Loucy (cell line): ENCODE measurements around the gene APBB2.

Experiments
- H2AFZ ChIP-seq: fragments of 200-600 bp; sonication (generic); 2 replicates; pipeline ENCODE4 v1.6.0; 2016; ENCODE audit warnings: antibody characterized with exemption, mild to moderate bottlenecking, low read length, moderate library complexity
- H3F3A ChIP-seq: fragments of 200-600 bp; 2 replicates; pipeline ENCODE4 v1.6.0; 2016; ENCODE audit warnings: antibody characterized with exemption, low read depth, mild to moderate bottlenecking
- H3K27me3 ChIP-seq: fragments of 200-600 bp; sonication (generic); 2 replicates; pipeline ENCODE4 v1.6.1; 2014; ENCODE audit warnings: low read length, mild to moderate bottlenecking; ENCODE audit not compliant: insufficient read depth, poor library complexity, severe bottlenecking
- H3K36me3 ChIP-seq: fragments of 200-600 bp; sonication (generic); 2 replicates; pipeline ENCODE4 v1.6.1; 2016; ENCODE audit warnings: low read length; ENCODE audit not compliant: insufficient read depth
- H3K4me1 ChIP-seq: fragments of 200-600 bp; sonication (generic); 2 replicates; pipeline ENCODE4 v1.5.1; 2014; ENCODE audit warnings: low read length, mild to moderate bottlenecking; ENCODE audit not compliant: insufficient read depth, poor library complexity, severe bottlenecking
- H3K4me2 ChIP-seq: fragments of 200-600 bp; sonication (generic); 2 replicates; pipeline ENCODE4 v1.6.0; 2014; ENCODE audit warnings: antibody characterized with exemption, low read length, low read depth, mild to moderate bottlenecking; ENCODE audit not compliant: poor library complexity, severe bottlenecking
- H3K4me3 ChIP-seq: fragments of 200-600 bp; sonication (generic); 2 replicates; pipeline ENCODE4 v1.5.1; 2014; ENCODE audit warnings: low read length, mild to moderate bottlenecking, mixed read lengths; ENCODE audit not compliant: poor library complexity, severe bottlenecking
- H3K79me2 ChIP-seq: fragments of 200-600 bp; sonication (generic); 2 replicates; pipeline ENCODE4 v1.6.1; 2014; ENCODE audit warnings: low read length; ENCODE audit not compliant: insufficient read depth
- H3K9ac ChIP-seq: fragments of 200-600 bp; sonication (generic); 2 replicates; pipeline ENCODE4 v1.6.0; 2014; ENCODE audit warnings: mild to moderate bottlenecking, low read depth, low read length, moderate library complexity; ENCODE audit not compliant: poor library complexity, severe bottlenecking
- H3K9me2 ChIP-seq: fragments of 200-600 bp; sonication (generic); replicated peaks from 2 replicates; pipeline ENCODE4 v1.6.1; 2016; ENCODE audit warnings: low read depth, low read length, mixed read lengths
- H3K9me3 ChIP-seq: fragments of 200-600 bp; sonication (generic); 2 replicates; pipeline ENCODE4 v1.6.1; 2014; ENCODE audit warnings: mild to moderate bottlenecking, antibody characterized with exemption, low read length, low read depth; ENCODE audit not compliant: insufficient read depth
- H4K20me1 ChIP-seq: fragments of 200-600 bp; sonication (generic); 2 replicates; pipeline ENCODE4 v1.6.0; 2014; ENCODE audit warnings: antibody characterized with exemption, low read length, mild to moderate bottlenecking; ENCODE audit not compliant: insufficient read depth, poor library complexity, severe bottlenecking
- EZH2phosphoT487 ChIP-seq: fragments of 200-600 bp; IDR thresholded peaks from 2 replicates; pipeline ENCODE4 v1.6.1; 2018; ENCODE audit warnings: antibody characterized with exemption, mild to moderate bottlenecking, moderate library complexity, borderline replicate concordance
- TF ChIP-seq, protein P1 (sequence below): fragments of 200-600 bp; sonication (generic); conservative IDR thresholded peaks from 2 replicates; pipeline ENCODE4 v1.5.1; 2014; ENCODE audit warnings: mild to moderate bottlenecking, antibody characterized with exemption, low read length

APBB2 gene

DNA sequence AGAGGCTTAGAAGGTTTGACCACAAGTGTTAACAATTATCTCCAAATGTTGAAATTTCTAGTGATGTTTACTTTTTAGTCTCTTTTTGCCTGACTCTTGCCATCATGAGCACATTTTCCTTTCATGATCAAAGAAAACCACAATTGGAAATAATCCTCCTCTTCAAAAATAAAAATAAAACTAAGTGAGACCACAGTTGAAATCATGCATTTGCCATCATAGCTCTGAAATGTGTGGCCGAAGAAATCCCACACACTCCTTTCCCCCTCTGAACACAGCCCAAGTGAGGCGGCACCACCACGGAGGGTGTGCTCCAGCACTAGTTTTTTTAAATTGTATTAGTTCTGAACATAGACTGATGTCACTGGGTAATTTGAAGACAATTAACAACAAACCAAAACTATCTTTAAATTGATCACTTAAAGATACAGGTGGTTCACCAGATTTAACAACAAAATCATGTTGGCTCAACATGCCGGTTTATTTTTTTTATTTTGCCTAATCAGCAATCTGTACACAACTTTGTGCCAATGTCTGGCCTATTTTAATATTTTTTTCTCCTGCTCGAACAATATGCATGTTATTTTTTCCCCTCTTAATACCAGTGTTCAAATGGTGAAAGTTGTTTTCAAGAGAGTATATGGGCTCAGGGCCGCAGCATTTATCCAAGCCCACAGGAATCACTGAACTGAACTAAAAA is 17.6 kb downstream of the APBB2 start:
- no peaks in the 10 kb centered on the region for H3K36me3 ChIP-seq
- no peak overlapping the region for H2AFZ ChIP-seq
- H3K79me2 ChIP-seq: no peaks in the 10 kb centered on the region
- no peak overlapping the region for H3K9ac ChIP-seq
- no peaks in the 10 kb centered on the region for H3K9me2 ChIP-seq
- H3F3A ChIP-seq: no peaks in the 10 kb centered on the region
- H3K9me3 ChIP-seq: no peaks in the 10 kb centered on the region
- no peak overlapping the region for H3K4me2 ChIP-seq
- no peaks in the 10 kb centered on the region for H4K20me1 ChIP-seq
- no peak overlapping the region for H3K4me3 ChIP-seq
- H3K4me1 ChIP-seq: no peaks in the 10 kb centered on the region
- no peak for TF ChIP-seq EZH2phosphoT487
- TF ChIP-seq, protein P1, sequence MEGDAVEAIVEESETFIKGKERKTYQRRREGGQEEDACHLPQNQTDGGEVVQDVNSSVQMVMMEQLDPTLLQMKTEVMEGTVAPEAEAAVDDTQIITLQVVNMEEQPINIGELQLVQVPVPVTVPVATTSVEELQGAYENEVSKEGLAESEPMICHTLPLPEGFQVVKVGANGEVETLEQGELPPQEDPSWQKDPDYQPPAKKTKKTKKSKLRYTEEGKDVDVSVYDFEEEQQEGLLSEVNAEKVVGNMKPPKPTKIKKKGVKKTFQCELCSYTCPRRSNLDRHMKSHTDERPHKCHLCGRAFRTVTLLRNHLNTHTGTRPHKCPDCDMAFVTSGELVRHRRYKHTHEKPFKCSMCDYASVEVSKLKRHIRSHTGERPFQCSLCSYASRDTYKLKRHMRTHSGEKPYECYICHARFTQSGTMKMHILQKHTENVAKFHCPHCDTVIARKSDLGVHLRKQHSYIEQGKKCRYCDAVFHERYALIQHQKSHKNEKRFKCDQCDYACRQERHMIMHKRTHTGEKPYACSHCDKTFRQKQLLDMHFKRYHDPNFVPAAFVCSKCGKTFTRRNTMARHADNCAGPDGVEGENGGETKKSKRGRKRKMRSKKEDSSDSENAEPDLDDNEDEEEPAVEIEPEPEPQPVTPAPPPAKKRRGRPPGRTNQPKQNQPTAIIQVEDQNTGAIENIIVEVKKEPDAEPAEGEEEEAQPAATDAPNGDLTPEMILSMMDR: no peak
- H3K27me3 ChIP-seq: no peaks in the 10 kb centered on the region

DNA sequence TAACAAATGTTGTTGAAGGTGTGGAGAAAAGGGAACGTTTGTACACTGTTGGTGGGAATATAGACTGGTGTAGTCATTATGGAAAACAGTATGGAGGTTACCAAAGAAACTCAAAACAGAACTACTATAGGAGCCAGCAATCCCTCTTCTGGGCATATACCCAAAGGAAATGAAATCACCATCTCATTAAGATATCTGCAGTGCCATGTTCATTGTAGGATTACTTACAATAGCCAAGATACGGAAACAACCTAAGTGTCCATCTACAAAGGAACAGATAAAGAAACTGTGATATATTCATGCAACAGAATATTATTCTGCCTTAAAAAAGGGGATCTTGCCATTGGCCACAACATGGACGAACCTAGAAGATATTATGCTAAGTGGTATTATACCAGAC is 22.2 kb downstream of the APBB2 start:
- Histone ChIP-seq H3K9me2 (no peaks in the 10 kb centered on the region), H3K9me3 (no peaks in the 10 kb centered on the region), H3K4me3 (no peak overlapping the region), H4K20me1 (no peaks in the 10 kb centered on the region), H3K4me1 (no peaks in the 10 kb centered on the region), H3F3A (no peaks in the 10 kb centered on the region), H2AFZ (no peak overlapping the region), H3K9ac (no peak overlapping the region), H3K4me2 (no peak overlapping the region), H3K36me3 (no peaks in the 10 kb centered on the region), H3K79me2 (no peaks in the 10 kb centered on the region), H3K27me3 (no peaks in the 10 kb centered on the region)
- TF ChIP-seq, protein P1: no peak
- no peak for TF ChIP-seq EZH2phosphoT487

DNA sequence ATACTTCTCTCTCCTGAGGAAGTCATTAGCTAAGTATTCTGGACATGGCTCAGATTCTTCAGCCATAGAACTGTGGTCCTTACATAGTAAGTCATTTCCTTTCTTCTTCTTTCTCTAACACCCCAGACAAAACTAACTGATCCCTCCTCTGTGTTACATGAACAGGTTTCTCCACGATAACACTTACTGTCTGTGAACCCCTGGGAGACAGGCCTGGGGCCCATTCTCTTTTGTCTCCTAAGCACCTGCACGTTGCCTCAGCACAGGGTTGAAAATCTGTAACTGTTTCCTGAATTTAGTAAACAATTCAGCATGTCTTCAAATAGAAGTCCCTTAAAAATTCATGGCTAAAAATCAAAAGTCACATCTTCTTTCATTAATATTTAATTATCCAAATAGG is 24.7 kb downstream of the APBB2 start:
- no peak overlapping the region for H2AFZ ChIP-seq
- H3K36me3 ChIP-seq: no peaks in the 10 kb centered on the region
- H4K20me1 ChIP-seq: no peaks in the 10 kb centered on the region
- no peaks in the 10 kb centered on the region for H3K9me2 ChIP-seq
- H3K79me2 ChIP-seq: no peaks in the 10 kb centered on the region
- no peaks in the 10 kb centered on the region for H3K27me3 ChIP-seq
- no peaks in the 10 kb centered on the region for H3K9me3 ChIP-seq
- H3K4me1 ChIP-seq: no peaks in the 10 kb centered on the region
- no peaks in the 10 kb centered on the region for H3F3A ChIP-seq
- TF ChIP-seq, protein P1: no peak
- no peak for TF ChIP-seq EZH2phosphoT487
- H3K9ac ChIP-seq: no peak overlapping the region
- no peak overlapping the region for H3K4me3 ChIP-seq
- H3K4me2 ChIP-seq: no peak overlapping the region
